GM13977 (cell line): Measurements from ENCODE around the gene VPS33A.

Experiments
- DNase-seq: peaks from one replicate; pipeline ENCODE4 v3.0.0; 2012; ENCODE audit warnings: low spot score
- CTCF ChIP-seq: IDR thresholded peaks from 2 replicates; pipeline ENCODE4 v1.5.1; 2012; ENCODE audit warnings: mild to moderate bottlenecking, control low read depth; ENCODE audit not compliant: insufficient read depth; ENCODE audit errors: extremely low read depth, missing control alignments
- in situ Hi-C: fragments of 300-500 bp; cut with MboI; formaldehyde crosslinking; loops from one replicate; pipeline ENCODE4 v1.12.0; 2022; ENCODE audit warnings: low sequenced_read_pairs, low pct_unique_long_range_greater_than_20kb, mixed read lengths, inconsistent platforms; ENCODE audit not compliant: unreplicated experiment

The VPS33A gene

GRCh38 chr12:122202017-122202416, 64.3 kb downstream of the VPS33A start:
- no peak for DNase-seq
- no peak for TF ChIP-seq CTCF
- in situ Hi-C loops, result no loop called here

GRCh38 chr12:122201381-122201780, 64.9 kb downstream of the VPS33A start:
- no peak for TF ChIP-seq CTCF
- DNase-seq, result no peak
- in situ Hi-C loops, result no loop called here

GRCh38 chr12:122200541-122201175, 65.6 kb downstream of the VPS33A start:
- in situ Hi-C loops, result no loop called here
- no peak for TF ChIP-seq CTCF
- DNase-seq, result no peak

GRCh38 chr12:122199484-122200355, 66.6 kb downstream of the VPS33A start:
- no peak for TF ChIP-seq CTCF
- DNase-seq, result no peak
- in situ Hi-C loops, result no loop called here

GRCh38 chr12:122197612-122197966, 68.7 kb downstream of the VPS33A start:
- DNase-seq, result no peak
- TF ChIP-seq CTCF, result no peak
- in situ Hi-C loops, result no loop called here

- in situ Hi-C loops, result no loop called here
- TF ChIP-seq CTCF, result no peak
- DNase-seq, result no peak
Measured at GRCh38 chr12:122195405-122195804, 70.9 kb downstream of the VPS33A start.
